HuH-7 (cell line): ENCODE results near the gene ERBB4.

ENCODE experiments used
- DNase-seq: peaks from one replicate; pipeline ENCODE4 v3.0.0; 2011; ENCODE audit warnings: low spot score

Gene ERBB4

DNA sequence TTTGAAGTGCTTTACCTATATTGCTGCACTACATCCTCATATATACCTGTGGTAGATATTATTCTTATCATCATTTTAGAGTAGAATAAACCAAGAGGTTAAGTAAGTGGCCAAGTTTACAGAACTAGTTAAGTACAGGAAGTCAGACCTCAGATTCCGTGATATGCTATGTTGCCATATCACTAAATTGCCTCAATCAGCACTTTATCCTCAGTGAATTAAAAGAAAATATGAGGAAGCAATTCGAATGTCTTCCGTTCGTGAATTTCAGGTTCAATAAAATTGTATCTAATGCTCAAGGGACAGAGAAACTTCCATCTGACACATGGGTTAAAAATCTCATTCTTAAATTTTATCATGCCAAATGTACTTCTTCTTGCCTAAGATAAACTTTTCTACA, 1133.6 kb downstream of the ERBB4 start:
- no peak for DNase-seq

DNA sequence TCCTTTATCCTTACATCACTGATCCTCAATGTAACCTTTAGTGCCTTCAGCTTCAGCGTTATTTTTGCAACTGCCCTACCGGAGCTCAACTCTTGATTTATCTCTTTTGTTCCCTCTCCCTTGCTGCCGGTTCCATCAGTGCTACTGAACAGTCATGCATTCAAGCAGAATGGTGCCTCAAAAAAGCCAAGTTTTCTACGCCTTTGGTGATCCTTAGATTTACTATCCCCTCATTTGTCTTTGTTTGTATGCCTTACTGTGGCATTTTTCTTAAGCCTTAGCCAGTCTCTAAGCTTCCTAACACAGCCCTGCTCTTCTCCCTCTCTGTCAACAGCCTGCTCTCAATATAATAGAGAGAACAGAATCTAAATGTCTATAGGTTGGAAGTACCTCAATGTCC, 1134.5 kb downstream of the ERBB4 start:
- no peak for DNase-seq

DNA sequence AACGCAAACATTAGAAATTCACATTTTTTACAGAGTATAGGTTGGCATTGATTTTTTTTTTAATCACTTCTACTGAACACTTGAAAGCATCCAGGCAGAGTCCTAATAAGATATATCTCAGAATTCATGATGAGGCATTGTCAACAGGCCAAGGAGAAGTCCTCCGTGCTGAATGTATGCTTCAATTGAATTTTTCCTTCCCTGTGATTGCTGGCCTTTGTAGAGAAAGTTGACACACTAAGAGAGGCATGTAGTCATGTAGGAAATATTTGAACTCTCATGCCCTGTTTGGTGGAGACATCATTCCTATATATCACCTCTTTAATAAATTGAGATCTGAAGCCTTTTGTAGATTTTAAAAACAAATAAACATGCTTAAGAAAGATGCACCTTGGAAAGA, 1137.3 kb downstream of the ERBB4 start:
- DNase-seq: no peak

DNA sequence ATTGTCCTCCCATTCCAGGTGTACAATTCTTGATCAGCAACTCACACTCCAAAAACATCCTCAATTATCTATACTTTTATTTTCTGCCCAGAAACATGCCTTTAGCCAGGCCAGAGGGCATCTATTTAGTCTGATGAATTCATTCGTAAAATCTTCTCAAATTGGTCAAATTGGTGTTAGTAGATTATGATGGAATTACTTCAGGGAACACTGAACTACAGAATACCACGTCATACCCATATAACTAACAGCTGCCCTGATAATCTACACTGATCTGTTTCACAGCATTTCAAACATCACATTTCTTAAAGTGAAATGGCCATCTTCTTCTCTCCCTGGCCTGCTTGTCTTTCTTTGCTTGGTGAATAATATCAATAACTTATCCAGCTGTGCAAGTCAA, 1140.8 kb downstream of the ERBB4 start:
- no peak for DNase-seq

DNA sequence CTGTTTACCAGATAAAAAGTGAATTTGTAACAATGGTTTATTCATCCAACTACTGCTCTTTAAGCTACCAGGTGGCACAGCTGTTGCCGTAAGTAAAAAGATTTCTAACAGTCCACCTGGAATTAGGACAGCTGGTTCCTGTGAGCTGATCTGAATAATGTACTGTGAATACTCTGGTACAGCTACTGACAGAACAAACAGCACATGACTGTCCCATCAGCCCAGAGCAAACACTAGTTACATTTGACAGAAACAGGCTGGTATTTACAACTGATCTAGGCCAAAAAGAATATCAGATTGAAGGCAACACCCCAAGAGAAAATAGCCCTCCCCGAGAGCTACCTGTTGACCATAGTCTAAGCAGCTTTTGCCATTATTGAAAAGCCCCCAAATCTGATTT, 1141.8 kb downstream of the ERBB4 start:
- no peak for DNase-seq

DNA sequence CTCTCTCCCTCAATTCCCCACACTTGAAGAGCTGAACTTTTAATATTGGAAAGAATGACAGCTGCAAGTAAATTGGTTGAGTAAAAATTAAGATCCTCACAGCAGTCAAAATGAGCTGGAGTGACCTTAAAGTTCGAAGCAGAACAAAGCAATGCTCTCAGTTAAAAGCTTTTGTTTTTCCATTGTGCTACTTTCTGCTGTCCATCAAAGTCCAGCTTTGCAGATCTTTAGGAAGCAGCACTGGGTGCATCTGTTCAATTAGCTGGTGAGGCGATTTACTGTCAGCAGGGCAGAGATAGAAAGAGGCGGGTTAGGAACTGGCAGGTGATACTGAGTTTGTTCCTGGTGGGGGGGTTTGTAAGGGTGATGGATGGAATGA, 1147.4 kb downstream of the ERBB4 start:
- DNase-seq: no peak

DNA sequence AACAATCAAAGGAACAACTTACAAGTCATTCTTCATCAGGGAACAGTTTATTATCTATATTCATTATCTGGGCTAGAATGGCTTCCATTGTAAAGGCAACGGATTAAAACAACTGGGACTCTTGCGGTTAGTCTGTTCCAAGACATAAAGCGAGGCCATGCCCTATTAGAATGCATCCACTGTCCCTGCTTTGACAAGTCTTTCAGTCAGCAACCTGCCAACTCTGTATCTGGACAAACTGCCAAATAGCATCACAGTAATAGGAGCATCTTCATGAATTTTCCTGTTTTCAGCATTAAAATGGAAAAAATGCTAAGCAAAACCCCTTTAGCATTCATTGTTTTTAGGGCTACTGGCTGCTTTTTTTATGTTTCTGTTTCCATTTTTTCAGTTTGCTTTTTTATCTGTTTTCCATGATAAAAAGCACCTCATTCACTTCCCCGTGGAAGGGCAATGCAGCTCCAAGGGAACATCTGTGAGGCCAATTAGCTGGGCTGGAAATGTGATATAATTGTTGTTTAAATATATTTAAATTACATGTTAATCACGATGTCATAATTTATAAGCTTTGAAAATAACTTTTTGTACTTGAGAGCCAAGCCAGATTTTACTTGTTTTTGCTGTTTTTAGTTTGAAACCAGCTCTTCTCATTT, 1147.9 kb downstream of the ERBB4 start:
- DNase-seq: no peak

DNA sequence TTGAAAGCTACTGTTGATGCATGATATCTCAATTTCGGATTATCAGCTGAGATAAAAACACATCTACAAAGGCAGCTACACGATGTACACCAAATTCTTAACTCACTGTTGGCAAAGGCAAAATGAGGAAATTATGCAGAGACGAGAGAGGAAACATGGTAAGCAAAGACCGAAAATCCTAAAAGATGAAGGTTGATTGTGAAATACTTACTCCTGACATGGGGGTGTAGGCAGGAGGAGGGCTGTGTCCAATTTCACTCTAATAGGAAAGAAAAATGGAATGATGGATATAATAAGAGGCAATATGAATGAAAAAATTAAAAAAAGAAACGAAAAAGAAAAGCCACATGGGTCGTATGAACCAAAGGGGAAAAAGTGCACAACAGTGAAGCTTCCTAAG, 1150.9 kb downstream of the ERBB4 start:
- DNase-seq: no peak

DNA sequence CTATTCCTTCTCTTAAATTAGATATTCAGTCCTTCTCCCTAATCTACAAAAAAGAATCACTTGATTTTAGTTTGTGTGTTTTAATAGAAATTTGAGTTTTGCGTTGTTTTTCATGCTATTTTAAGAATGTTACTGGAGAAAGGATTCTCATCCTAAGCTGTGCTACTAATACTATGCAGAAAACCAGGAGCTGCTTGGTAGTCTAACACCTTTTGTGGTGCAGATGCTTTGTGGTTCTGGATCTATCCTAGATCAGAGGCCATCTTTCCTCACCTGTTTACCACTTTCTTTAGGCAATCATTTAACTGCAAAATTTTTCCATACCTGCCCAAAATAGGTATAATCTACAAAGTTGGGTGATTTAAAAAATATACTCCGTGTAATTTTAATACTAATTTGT, 1158.6 kb downstream of the ERBB4 start:
- DNase-seq: no peak

DNA sequence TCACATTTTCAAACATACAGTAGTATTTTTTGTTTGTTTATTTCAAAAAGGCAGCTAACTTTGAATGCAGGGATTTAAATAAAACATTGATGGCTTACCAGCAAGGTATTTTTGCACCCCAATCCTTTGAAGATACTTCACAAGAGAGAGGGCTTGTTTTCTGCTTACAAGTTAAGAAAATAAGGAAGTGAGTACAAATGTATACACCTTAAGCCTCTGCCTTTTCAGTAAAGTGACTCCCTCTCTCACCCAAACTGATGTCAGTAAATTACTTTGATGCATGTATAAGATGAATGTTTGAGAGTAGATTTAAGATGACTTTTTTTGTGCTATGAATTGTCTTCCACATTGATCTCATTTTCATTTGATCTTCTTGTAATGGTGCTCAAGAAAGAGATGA, 1162.2 kb downstream of the ERBB4 start:
- no peak for DNase-seq

DNA sequence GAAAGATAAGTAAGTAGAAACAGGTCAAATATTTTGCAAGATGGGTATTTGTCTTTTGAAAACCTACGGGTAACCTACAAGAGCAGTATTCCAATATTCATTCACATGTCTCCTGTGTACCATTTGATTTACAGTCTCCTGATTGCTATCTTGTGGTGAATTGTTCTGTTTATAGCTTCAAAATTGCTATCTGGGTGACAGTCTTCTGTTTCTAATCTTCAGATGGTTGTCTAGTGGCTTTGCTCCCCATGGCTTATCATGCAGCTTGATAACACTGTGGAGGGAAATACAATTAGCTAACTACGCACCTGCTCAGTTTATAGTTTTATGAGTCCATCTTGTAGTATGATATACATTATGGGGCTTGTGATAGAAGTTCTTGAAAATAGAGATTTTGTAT, 1165.4 kb downstream of the ERBB4 start:
- no peak for DNase-seq

DNA sequence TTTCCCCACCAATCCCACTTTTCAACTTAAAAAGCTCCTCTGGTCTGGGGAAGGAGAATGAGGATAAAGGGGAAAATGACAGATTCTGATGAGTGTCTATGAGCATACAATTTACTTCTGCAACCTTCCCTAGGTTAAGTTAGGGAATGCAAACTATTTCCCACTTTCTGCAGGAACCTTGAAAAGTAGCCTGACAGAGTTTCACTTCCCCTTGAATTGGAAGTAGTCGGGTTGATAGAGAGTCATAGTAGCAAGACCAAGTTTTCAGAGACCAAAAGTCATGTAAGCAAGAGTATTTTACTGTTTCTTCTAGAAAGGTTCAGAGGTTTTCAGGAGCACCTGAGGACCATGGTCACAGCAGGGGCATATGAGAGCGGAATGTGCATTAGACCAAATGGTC, 1167.1 kb downstream of the ERBB4 start:
- no peak for DNase-seq

DNA sequence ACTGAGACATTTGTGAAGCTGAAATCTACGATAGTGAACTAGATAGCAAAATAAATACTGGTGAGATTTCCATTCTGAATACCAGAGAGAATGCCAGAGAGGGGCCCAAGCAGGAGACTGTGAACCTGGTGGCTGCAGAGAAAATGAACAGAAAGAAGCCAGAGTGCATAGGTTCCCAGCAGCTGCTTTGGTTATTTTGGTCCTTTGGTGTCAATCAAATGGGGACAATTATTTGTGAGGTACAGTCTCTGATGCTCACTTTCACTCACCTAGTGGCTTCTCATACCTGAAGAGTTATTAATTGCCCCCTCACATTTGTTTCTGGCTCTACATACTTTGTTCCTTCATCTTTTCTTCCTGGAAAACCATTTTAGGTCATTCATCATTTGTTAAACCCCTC, 1170.1 kb downstream of the ERBB4 start:
- DNase-seq: no peak

DNA sequence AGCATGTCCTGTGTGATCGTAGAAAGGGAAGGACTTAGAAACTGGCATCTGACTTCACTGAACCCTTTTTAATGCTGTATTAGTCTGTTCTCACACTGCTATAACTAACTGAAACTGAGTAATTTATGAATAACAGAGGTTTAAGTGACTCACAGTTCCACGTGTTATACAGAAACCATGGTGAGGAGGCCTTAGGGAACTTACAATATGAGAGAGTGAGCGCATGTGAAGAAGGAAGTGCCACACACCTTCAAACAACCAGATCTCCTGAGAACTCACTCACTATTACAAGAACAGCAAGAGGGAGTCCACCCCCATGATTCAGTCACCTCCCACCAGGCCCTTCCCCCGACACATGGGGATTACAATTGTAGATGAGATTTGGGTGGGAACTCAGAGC, 1170.9 kb downstream of the ERBB4 start:
- no peak for DNase-seq

DNA sequence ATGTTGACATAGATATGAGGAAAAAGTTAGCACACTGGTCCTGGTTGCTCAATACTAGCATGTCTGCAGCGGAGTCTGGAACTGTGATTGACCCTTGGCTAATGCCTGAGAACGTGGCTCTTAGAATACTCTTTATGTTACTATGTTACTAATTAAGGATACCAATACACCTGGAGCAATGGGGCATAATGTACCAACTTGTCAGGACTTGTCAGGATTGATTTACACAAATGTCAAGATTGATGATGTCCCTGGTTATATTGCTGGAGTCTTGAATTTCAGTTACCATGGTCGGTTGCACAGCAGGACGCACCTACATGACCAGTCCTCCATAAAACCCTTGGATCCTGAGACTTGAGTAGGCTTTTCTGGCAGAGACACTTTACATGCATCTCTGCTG, 1171.3 kb downstream of the ERBB4 start:
- no peak for DNase-seq

DNA sequence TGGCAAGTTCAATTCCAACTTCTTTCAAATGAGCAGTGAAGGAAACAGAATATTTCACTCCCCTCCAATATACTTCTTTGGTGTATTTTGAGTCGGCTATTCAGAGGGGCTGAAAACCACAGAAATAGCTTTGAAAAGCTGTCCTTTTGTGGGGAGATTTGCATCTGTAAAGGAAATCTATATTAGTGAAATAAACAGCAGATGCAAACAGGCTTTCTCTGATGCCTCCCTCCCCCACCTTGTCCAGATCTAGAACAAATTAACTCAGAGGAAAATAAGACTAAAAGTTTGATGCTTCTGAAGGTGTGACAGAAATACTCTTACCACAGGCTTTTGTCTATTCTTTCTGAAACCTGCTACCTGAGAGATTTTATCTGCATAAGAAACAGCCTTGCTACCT, 1173.7 kb downstream of the ERBB4 start:
- no peak for DNase-seq

DNA sequence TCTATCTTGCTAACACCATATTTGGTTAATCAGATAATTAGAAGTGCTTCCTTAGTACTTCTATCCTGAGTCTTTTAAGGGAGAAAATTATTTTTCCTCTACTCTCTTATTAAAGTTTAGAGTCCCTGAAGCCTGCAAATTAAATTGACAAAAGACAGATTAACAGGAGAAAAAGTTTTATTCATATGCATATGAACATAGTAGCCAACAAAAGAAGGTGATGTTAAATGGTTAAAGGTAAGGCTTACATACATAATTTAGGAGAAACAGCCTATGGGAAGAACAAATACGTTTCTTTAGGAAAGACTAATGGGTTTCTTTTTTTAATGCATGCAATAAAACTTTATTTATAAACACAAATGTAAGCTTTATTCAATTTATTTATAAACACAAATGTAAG, 1177.2 kb downstream of the ERBB4 start:
- DNase-seq: no peak

DNA sequence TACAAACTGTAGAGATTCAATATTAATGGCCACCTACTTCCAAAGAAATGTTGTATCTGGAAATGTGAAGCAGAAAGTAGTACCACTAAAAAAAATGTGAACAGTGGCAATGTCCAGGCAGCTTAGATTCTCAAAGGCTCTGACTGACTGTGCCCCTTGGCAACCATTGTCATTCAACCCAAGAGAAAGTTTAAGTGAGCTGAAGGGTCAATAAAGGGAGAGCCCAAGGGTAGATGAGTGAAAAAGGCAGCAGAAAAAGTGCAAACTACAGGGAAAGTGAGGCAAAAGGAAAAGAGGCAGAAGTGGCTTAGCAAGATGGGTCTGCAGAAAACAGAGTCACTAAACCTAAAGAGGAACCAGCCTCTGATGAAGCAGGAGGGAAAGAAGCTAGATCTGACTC, 1179.3 kb downstream of the ERBB4 start:
- DNase-seq: no peak

DNA sequence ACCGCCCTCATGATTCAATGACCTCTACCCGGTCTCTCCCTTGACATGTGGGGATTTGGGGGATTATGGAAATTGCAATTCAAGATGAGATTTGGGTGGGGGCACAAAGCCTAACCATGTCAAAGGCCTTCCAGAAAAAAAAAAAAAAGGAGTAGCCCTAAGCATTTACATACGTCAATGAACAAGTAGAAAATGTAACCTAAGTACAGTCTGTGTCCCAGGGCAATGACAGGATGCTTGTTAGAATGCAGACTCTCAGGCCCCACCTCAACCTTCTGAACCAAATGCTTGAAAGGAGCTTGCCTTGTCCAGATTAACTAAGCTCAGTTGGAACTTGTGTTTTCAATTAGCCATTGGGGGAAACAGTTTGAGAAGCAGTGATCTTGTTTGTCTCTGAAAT, 1180.1 kb downstream of the ERBB4 start:
- no peak for DNase-seq

DNA sequence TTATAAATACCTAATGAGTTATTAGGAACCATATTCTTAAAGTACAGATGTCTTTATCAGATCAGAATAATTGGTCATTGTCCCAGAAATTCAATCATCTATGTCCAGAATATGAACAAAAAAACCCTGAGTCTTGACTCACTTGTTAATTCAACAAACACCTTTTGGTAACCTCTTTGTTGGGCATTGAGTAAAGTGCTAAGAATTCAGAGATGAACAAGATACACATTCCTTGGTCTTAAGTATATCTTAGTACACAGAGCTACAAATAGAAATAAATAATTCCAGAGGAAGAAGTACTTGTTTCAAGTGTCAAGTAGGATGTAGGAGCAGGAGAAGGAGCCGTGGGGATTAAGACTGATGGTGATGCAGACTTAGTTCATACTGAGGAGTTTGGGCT, 1184.1 kb downstream of the ERBB4 start:
- DNase-seq: no peak

DNA sequence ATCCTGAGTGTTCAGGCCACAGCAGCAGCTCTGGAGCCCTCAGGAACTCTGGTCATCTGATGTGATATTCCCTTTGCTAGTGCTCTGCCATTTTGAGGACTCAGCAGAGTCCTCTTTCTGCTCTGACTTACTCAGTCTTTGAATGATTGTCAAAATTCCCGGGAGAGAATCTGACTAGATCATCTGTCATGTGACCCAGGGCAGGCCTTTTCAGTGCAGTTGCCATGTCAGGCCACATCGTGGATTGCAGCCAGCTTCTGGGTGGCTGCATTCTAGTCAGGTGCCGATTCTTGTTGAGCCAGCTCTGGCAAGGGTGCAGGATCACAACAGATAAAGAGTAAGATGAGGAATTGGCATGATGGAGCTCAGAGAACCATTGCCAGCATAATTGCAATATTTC, 1186.6 kb downstream of the ERBB4 start:
- no peak for DNase-seq

DNA sequence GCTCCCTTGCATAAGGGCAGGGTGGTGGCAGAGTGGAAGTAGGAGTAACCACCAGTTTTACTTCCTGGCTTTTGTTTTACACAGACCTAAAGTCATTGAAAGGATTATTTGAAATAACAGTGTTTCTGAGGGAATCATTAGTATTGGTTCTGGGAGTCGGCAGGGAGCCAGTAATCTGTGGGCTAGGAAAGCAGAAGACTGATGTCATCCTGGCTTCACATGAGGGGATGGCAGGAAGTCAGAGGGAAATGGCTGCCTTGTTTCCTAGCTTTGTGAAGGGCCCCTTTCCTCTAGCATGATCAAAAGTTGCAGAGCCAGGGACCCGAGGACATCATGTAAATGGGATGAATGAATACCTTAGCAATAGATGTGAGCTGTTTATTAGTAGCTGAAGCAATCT, 1189.6 kb downstream of the ERBB4 start:
- no peak for DNase-seq

DNA sequence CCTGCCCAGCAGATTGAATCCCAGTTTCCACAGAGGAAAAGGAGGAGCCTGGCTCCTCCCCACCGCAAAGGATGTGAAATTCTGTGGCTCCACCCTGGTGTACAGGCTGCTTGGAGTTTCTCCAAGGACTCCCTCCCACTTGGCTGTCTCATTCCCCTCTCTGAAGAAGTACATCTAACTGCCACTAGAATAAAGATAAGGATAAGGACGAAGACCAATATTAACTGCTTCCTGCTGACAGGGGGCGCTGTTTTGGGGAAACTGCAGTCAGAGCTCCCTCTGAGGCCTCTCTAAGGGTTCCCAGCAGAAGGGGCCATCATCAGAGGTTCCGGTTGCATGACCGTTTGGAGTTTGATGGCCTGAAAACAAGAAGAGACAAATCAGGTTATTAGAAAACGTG, 1191.3 kb downstream of the ERBB4 start:
- DNase-seq: no peak

DNA sequence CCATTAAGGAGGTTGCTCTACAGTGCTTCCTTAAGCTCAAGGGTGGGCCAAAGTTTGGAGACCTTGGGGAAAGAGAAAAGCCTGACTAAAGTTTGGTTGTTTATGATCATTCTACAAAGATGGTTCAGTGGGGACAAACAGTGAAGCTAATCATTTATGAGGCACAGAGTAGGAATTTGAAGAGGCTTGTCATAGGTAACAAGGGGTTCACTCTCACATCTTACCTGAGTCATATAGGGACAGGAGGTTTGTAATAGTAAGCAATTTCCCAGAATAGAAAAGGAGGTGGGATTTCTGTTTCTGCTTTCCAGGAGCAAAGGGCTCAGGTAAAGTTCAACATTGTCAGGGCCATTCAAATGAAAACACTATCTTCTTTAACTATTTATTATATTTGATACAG, 1194.3 kb downstream of the ERBB4 start:
- no peak for DNase-seq

DNA sequence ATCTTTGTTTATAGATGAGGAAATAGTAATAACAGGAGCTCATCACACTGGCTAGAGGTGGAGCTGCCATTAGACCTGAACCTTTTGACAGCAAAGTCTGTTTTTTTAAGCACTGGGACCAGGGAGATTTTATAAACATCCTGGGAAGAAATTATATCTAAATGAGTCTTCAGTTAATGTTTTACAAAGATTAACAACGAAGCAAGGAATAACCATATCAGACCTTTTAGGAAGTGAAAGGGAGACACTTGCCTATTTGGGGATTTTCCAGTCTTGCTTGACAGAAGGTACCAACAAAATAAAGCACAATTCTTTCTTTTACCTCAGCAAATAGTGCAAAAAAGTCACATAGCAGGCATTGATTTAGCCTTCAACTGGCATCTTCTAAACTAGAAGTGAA, 1205.2 kb downstream of the ERBB4 start:
- no peak for DNase-seq
